ENCODE measurements around the gene CEBPA.

DNA sequence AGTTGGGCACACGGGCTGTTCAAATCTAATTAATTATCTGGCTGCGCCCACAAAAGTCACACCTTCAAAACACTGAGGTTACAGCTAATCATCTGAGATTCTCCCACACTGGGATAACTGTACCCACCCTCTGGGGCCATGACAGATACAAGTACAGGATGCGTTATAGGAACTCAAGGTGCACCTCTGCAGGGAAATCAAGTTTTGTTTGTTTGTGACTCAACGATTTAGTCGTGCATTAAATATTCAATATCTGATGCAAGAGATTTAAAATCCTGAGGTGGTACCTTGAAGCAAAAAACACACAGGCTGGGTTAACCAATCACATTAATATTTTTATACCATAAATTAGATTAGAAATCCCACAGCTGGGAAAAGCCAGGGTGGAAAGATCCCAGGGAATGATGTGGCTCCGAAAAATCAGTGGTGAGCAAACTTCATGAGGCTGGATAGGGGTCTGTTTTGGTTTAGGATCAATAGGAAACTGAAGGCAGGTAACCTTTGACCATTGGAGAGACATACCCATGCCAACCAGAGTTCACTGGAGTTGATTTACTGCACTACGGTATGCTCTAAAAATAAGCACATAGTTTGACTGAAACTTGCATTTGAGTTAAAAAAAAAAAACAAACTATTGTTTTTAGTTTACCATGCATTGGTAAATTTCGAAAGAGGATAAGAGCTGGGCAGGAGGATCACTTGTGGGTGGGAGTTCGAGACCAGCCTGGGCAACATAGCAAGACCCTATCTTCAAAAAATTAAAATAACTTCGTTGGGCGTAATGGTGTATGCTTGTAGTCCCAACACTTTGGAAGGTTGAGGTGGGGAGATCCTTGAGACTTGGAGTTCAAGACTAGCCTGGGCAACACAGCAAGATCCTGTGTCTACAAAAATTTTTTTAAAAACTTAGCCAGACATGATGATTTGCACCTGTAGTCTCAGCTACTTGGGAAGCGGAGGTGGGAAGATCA is 47.3 kb upstream of the CEBPA start:
- TF ChIP-seq CTCF (conservative IDR thresholded peaks at IDR 0.05) (no peak), ZFX (IDR thresholded peaks at IDR 0.05) (no peak)

All from C4-2B (cell line).